IMR-90 (cell line): ENCODE measurements around the gene RFX5. TPM values are rescaled to one million over a fixed set of nuclear protein-coding genes. Genes with fewer than 3 reads are reported as not detected.

Experiments
- ATAC-seq: fragments of 200-7000 bp; cut with Tn5 transposase; 2 replicates; pipeline ENCODE4 v1.9.1; 2020; ENCODE audit warnings: low read depth, mild to moderate bottlenecking, moderate library complexity
- BruUV-seq: library from RNA; stranded (reverse); fragments of 400-500 nt; replicated peaks from 2 replicates; lab custom pipeline; 2021; lab: Mats Ljungman, UMichigan
- CTCF ChIA-PET: fragments of 300-600 bp; formaldehyde crosslinking; extraction: SDS; loops from one replicate; lab custom pipeline; 2021; ENCODE audit warnings: antibody characterized with exemption; lab: Yijun Ruan, JAX
- POLR2A ChIA-PET: fragments of 300-600 bp; sonication (Branson Sonifier 250); formaldehyde crosslinking; loops from one replicate; lab custom pipeline; 2022; ENCODE audit warnings: antibody characterized with exemption; ENCODE audit not compliant: unreplicated experiment; lab: Charles Lee
- DNase-seq: peaks from one replicate; pipeline ENCODE4 v3.0.0; 2013
- H2AFZ ChIP-seq: replicated peaks from 2 replicates; pipeline ENCODE3; 2013; ENCODE audit warnings: low read length, mild to moderate bottlenecking; ENCODE audit not compliant: poor library complexity
- H2AK5ac ChIP-seq: 2 replicates; pipeline ENCODE4 v1.6.1; 2013; ENCODE audit warnings: low read depth, low read length, inconsistent platforms
- H2AK9ac ChIP-seq: replicated peaks from 2 replicates; pipeline ENCODE3; 2013; ENCODE audit warnings: mild to moderate bottlenecking, low read depth, low read length, moderate library complexity; ENCODE audit not compliant: poor library complexity
- H2BK120ac ChIP-seq: 2 replicates; pipeline ENCODE4 v1.6.1; 2013; ENCODE audit warnings: low read depth, low read length, inconsistent platforms
- H2BK15ac ChIP-seq: 3 replicates; pipeline ENCODE4 v1.6.1; 2013; ENCODE audit warnings: low read depth, low read length, inconsistent platforms
- H2BK20ac ChIP-seq: 2 replicates; pipeline ENCODE4 v1.6.1; 2013; ENCODE audit warnings: low read depth, mild to moderate bottlenecking, inconsistent platforms, low read length, moderate library complexity
- H2BK5ac ChIP-seq: 2 replicates; pipeline ENCODE4 v1.6.1; 2013; ENCODE audit warnings: mild to moderate bottlenecking, low read depth, low read length, inconsistent platforms; ENCODE audit not compliant: poor library complexity, severe bottlenecking
- H3K14ac ChIP-seq: replicated peaks from 2 replicates; pipeline ENCODE4 v1.6.1; 2013; ENCODE audit warnings: low read depth, low read length, inconsistent platforms
- H3K18ac ChIP-seq: 2 replicates; pipeline ENCODE4 v1.6.1; 2013; ENCODE audit warnings: low read depth, low read length, control low read depth
- H3K23ac ChIP-seq: 2 replicates; pipeline ENCODE4 v1.6.1; 2013; ENCODE audit warnings: low read depth, low read length, inconsistent platforms
- H3K27ac ChIP-seq: 2 replicates; pipeline ENCODE4 v1.5.1; 2013; ENCODE audit warnings: mild to moderate bottlenecking, control low read depth, low read length; ENCODE audit not compliant: insufficient read depth
- H3K27me3 ChIP-seq: 2 replicates; pipeline ENCODE4 v1.6.1; 2013; ENCODE audit warnings: low read length; ENCODE audit not compliant: control insufficient read depth, insufficient read depth
- H3K36me3 ChIP-seq: 2 replicates; pipeline ENCODE4 v1.6.1; 2013; ENCODE audit warnings: low read length, mixed read lengths; ENCODE audit not compliant: control insufficient read depth, insufficient read depth
- H3K4ac ChIP-seq: 2 replicates; pipeline ENCODE4 v1.6.1; 2013; ENCODE audit warnings: low read depth, low read length, inconsistent platforms
- H3K4me1 ChIP-seq: 2 replicates; pipeline ENCODE4 v1.6.1; 2013; ENCODE audit warnings: low read length, mixed read lengths; ENCODE audit not compliant: control insufficient read depth, insufficient read depth
- H3K4me2 ChIP-seq: 2 replicates; pipeline ENCODE4 v1.6.1; 2013; ENCODE audit warnings: low read depth, mild to moderate bottlenecking, control low read depth, low read length, moderate library complexity
- H3K4me3 ChIP-seq: 2 replicates; pipeline ENCODE4 v1.5.1; 2013; ENCODE audit warnings: low read depth, mild to moderate bottlenecking, control low read depth, low read length, moderate library complexity; ENCODE audit not compliant: insufficient read depth
- H3K56ac ChIP-seq: 2 replicates; pipeline ENCODE4 v1.6.1; 2013; ENCODE audit warnings: low read length, inconsistent platforms; ENCODE audit not compliant: insufficient read depth; ENCODE audit errors: extremely low read depth
- H3K79me1 ChIP-seq, 2 experiments: 2 replicates each; pipeline ENCODE4 v1.6.1; 2013; ENCODE audit warnings: low read length in 2 of 2, inconsistent platforms in 1 of 2, low read depth in 1 of 2
- H3K9ac ChIP-seq: 2 replicates; pipeline ENCODE4 v1.6.1; 2013; ENCODE audit warnings: low read depth, low read length, control low read depth
- H3K9me1 ChIP-seq: 2 replicates; pipeline ENCODE4 v1.6.1; 2013; ENCODE audit warnings: low read length, inconsistent platforms; ENCODE audit not compliant: insufficient read depth
- H3K9me3 ChIP-seq: 2 replicates; pipeline ENCODE4 v1.6.1; 2013; ENCODE audit warnings: low read length; ENCODE audit not compliant: control insufficient read depth, insufficient read depth
- H4K20me1 ChIP-seq: 2 replicates; pipeline ENCODE4 v1.6.1; 2013; ENCODE audit warnings: low read length, inconsistent platforms; ENCODE audit not compliant: insufficient read depth
- H4K5ac ChIP-seq: 2 replicates; pipeline ENCODE4 v1.6.1; 2013; ENCODE audit warnings: mild to moderate bottlenecking, low read depth, low read length, control low read depth
- H4K8ac ChIP-seq, 2 experiments: 2 replicates each; pipeline ENCODE4 v1.6.1; 2013; ENCODE audit warnings: low read depth in 2 of 2, low read length in 2 of 2, control low read depth in 1 of 2, inconsistent platforms in 1 of 2
- H4K91ac ChIP-seq: 2 replicates; pipeline ENCODE4 v1.6.1; 2013; ENCODE audit warnings: low read depth, low read length, inconsistent platforms; ENCODE audit not compliant: insufficient read depth
- FOS ChIP-seq: fragments of 150-350 bp; IDR thresholded peaks from 2 replicates; pipeline ENCODE4 v1.6.1; 2016; ENCODE audit warnings: low read depth, low read length
- MAZ ChIP-seq: IDR thresholded peaks from 2 replicates; pipeline ENCODE4 v1.6.1; 2012; ENCODE audit warnings: low read depth, mild to moderate bottlenecking, low read length, improper control_type of control experiment, moderate library complexity, borderline replicate concordance
- NFE2L2 ChIP-seq: fragments of 150-350 bp; IDR thresholded peaks from 2 replicates; pipeline ENCODE4 v1.6.1; 2016; ENCODE audit warnings: low read depth, mild to moderate bottlenecking, low read length
- RAD21 ChIP-seq: IDR thresholded peaks from 2 replicates; pipeline ENCODE4 v1.6.1; 2012; ENCODE audit warnings: low read length, improper control_type of control experiment
- RCOR1 ChIP-seq: IDR thresholded peaks from 2 replicates; pipeline ENCODE4 v1.6.1; 2012; ENCODE audit warnings: mild to moderate bottlenecking, low read length, improper control_type of control experiment; ENCODE audit not compliant: insufficient replicate concordance
- SMC3 ChIP-seq: fragments of 150-350 bp; IDR thresholded peaks from 2 replicates; pipeline ENCODE4 v1.6.1; 2016; ENCODE audit warnings: low read depth, mild to moderate bottlenecking, antibody characterized with exemption, low read length, moderate library complexity
- WGBS, 2 experiments: methylation state at CpG; one replicate each; pipeline versions ENCODE4 v1.1.5 to v1.1.7; 2013; ENCODE audit warnings: missing lambda C conversion rate in 2 of 2; ENCODE audit not compliant: insufficient read length in 1 of 2; ENCODE audit errors: extremely low coverage in 2 of 2; 5-methylcytosine and 5-hydroxymethylcytosine counted together
- dilution Hi-C: fragments of 300-500 bp; cut with HindIII; formaldehyde crosslinking; loops from one replicate; pipeline ENCODE4 v1.14.3; 2018; ENCODE audit warnings: low sequenced_read_pairs; ENCODE audit not compliant: unreplicated experiment
- in situ Hi-C: fragments of 300-500 bp; cut with MboI; formaldehyde crosslinking; loops from 3 replicates; pipeline ENCODE4 v1.14.3; 2019; ENCODE audit warnings: low sequenced_read_pairs, inconsistent platforms, mixed read lengths
- intact Hi-C: fragments of 100-400 bp; cut with micrococcal nuclease; formaldehyde crosslinking; loops from 2 replicates; pipeline ENCODE4 v1.10.0; 2022
- polyA plus RNA-seq, 3 experiments: library from polyadenylated mRNA; depleted of rRNA; stranded (reverse); fragments of >200 nt; gene quantifications; 2 replicates each; pipeline ENCODE4 v1.2.3, GENCODE V29; 2012; ENCODE audit warnings: low replicate concordance in 1 of 3
- total RNA-seq: library from RNA; depleted of rRNA; stranded (reverse); fragments of >200 nt; gene quantifications from 2 replicates; pipeline ENCODE4 v1.2.3, GENCODE V29; 2012

Gene RFX5
- total and polyA plus RNA-seq, 2 of the 4 experiments (the other 2 are of a cell fraction): 29.3 to 44.4 TPM

DNA sequence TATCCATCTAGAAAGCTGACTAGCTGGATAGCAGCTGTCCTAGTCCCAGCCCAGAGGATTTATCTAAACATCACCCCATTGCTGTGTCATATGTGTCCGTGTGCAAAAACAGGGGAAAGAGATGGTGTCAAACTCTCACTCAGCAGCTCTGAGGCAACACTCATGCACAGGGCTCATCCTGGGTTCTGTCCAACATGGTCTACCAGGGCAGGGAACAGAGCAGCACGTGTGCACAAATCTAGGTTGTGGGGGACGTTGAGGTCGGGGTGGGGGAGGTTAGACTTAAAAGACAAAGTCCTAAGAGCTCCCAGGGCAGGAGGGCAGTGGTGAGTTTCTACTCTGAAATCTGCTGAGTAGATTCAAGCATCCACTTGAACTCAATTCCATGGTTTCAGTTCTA lies 36.0 kb downstream of the RFX5 start (continued):
- TF ChIP-seq MAZ: no peak

GRCh38 chr1:151309811-151310323 lies 37.2 kb downstream of the RFX5 start:
- H4K20me1 ChIP-seq: peaks cover 44% of the 10 kb centered on the region
- no peak overlapping the region for H3K56ac ChIP-seq
- H2AK5ac ChIP-seq: 0 out of 2 replicates have a peak overlapping the region, but pooled peaks have one; percentile 85
- H2AK9ac ChIP-seq: peak overlapping the region; percentile 26
- H3K27ac ChIP-seq: peak overlapping the region; percentile 65
- peaks cover 48% of the 10 kb centered on the region for H3K36me3 ChIP-seq
- peak overlapping the region; percentile 22; the same call in 1 of the 2 replicates for H3K4me2 ChIP-seq
- H2BK5ac ChIP-seq: no peak overlapping the region
- no peak overlapping the region for H4K91ac ChIP-seq
- H3K9me1 ChIP-seq: peaks cover 45% of the 10 kb centered on the region
- H3K14ac ChIP-seq: peak overlapping the region; percentile 15
- ATAC-seq (peak; percentile 44), DNase-seq (peak; percentile 88)
- TF ChIP-seq FOS: no peak
- 0 out of 2 replicates have a peak, but pooled peaks have one; percentile 10 for TF ChIP-seq RAD21
- peak; percentile 91 for TF ChIP-seq RCOR1
- TF ChIP-seq SMC3: peak; percentile 15; the same call in 1 of the 2 replicates
- no peak for TF ChIP-seq NFE2L2
- TF ChIP-seq MAZ: peak; percentile 79; the same call in 1 of the 2 replicates
- no peak overlapping the region; the same call in 2 of the 3 replicates for H2BK15ac ChIP-seq
- H3K4me1 ChIP-seq: peaks cover 39% of the 10 kb centered on the region
- no peak overlapping the region for H2BK20ac ChIP-seq
- H3K9me3 ChIP-seq: no peaks in the 10 kb centered on the region
- POLR2A ChIA-PET: interaction anchor here (0.6 to 1.3 kb wide), 3 partner anchors 16 to 90 kb away, joined by 3 to 4 read pairs (median 3); partner anchors contain the start of genes PI4KB and PSMB4
- BruUV-seq: no TSS peak
- 48% methylated on average over 3 of the region's 7 CpGs; no CpG with 5 or more reads in 1 of the 2 experiments for WGBS, 2 experiments
- in situ Hi-C loops: loop anchor here (10.0 to 25.0 kb wide), 2 partner anchors 95 to 677 kb away; partner anchors contain the start of gene S100A10
- H2BK120ac ChIP-seq: no peak overlapping the region
- dilution Hi-C loops: no loop called here
- peak overlapping the region; percentile 45; the same call in 1 of the 2 replicates for H3K4ac ChIP-seq
- CTCF ChIA-PET: interaction anchor here (0.6 to 1.5 kb wide), 3 partner anchors 9 to 31 kb away, joined by 5 to 8 read pairs (median 5); no protein-coding TSS in a partner anchor
- H3K9ac ChIP-seq: no peak overlapping the region
- no peak overlapping the region for H3K4me3 ChIP-seq
- H4K5ac ChIP-seq: no peak overlapping the region
- no peak overlapping the region for H4K8ac ChIP-seq
- no peak overlapping the region for H3K18ac ChIP-seq
- peak overlapping the region; percentile 28 for H2AFZ ChIP-seq
- H3K79me1 ChIP-seq: peaks cover 48 to 78% of the 10 kb centered on the region in 2 experiments
- H3K27me3 ChIP-seq: no peaks in the 10 kb centered on the region
- intact Hi-C loops: no loop called here
- no peak overlapping the region; the same call in 1 of the 2 replicates for H3K23ac ChIP-seq
